Stimulated activated CD8-positive, alpha-beta memory T cell treated with anti-CD3 and anti-CD28 coated beads, Interleukin-7, amount 100 ng/mL, for 48 hours (primary cell): ENCODE data around the gene ADNP2.

Source experiments
- DNase-seq, 2 donors: peaks; one replicate each; pipeline ENCODE4 v3.0.0-alpha.2; 2020; ENCODE audit warnings: low read depth in 1 of 2; ENCODE audit errors: extremely low read depth in 1 of 2

Gene ADNP2

DNA sequence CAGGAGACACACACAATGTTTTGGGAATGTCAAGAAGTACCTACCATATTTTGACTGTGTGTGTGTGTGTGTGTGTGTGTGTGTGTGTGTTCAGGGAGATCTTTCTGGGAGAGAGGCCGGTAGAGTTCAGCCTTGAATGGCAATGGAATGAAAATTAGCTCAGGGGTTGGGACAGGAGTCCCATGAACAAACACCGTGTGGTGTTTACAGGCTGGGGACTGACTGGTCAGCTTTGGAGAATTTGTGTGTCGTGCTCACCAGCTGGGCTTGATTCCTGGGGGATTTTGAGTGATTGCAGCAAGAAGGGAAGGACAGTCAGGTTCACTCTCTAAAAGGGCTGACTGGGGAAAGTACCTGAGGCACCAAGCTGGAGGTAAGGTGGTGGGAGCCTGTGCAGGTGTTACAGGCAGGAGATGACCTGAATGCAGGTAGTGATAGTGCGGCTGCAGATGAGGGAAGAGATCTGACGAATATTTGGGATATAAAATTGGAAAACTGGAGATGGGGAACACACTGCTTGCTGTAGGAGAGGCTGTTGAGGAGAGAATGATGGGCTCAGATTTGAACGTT lies 2.5 kb upstream of the ADNP2 start:
- DNase-seq = no peak

DNA sequence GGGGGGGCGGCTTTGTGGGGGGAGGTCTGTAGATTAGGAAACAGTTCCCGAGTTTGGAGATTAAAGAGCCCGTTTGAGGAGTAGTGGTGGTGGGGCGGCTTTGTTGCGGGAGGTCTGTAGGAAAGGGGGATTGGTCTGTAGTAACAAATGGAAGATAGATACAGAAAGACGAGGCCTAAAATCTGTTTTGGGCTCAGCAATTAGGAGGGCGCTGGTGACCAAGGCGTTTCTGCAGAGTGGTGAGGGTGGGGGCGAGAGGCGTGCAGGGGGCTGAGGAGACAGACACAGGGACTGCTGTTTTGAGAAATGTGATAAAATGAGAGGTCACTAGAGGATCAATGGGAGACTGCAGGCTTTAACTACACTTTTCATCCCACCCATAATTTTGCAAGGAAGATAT lies 1.6 kb upstream of the ADNP2 start:
- no peak for DNase-seq

DNA sequence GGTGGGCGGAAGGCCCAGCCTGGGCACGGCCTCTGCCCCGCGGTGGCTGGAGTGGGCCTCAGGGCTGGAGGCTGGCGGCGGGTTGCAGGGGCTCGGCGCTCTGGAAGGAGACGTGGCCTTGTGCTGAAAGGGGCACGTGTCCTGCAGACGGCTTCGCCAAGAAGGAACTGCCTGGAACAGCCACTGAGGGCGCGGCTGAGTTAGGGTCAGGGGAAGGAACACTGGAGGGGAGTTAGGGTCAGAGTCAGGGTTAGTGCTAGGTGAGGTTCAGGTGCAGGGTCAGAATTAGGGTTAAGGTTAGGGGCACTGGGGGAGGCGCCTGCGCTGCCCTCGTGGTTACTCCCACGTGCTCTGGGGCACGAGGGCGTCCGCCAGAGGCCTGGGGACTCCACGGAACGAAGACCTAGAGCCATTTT lies 933 bp upstream of the ADNP2 start:
- DNase-seq = no peak

DNA sequence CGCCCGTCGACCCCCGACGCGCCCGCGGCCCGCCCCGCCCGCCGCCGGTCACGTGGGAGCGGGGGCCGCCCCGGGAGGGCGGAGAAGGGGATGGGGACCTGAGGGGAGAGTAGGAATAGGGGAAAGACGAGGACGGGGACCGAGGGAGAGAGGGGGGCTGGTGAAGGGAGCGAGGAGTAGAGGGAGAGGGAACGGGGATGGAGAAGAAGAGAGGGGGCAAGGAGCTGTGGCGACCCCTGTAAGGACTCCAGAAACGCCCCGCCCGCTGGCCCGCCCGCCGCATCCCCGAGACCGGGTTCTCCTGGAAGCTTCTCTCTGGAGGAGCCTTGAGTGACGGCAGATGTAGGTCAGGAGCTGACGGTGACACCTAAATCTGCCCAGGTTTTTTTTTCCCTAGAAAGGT lies 615 bp downstream of the ADNP2 start:
- DNase-seq = peak in 1 of 2 donors; percentile 17

DNA sequence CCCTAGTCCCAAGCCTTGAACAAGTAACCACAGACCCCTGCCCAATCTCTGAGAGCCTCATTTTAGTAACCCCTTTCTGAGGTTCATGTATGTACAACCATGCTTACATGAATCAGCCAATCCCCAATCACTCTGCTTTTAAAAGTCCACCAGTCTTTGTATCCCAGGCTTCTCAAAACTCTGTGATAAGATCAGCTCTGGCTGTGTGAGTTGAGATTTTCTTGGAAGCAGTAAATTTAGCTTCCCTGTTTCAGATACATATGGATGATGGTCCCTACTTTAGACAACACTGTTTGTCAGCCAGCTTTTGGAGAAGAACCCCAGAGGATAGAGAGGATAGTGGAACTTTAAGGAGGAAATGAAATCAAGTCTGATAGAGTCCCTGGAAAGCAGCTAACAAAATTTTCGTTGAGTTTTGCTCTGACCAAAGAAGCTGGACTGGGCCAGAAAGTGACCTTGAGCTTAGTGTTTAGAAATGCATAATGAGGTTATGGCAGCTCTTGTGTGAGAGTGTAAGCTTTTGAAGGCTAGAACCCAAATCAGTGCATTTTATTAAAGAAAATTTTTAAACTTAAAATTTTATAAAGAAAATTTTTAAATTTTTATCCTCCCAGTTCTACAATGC lies 3.7 kb downstream of the ADNP2 start:
- DNase-seq = no peak

DNA sequence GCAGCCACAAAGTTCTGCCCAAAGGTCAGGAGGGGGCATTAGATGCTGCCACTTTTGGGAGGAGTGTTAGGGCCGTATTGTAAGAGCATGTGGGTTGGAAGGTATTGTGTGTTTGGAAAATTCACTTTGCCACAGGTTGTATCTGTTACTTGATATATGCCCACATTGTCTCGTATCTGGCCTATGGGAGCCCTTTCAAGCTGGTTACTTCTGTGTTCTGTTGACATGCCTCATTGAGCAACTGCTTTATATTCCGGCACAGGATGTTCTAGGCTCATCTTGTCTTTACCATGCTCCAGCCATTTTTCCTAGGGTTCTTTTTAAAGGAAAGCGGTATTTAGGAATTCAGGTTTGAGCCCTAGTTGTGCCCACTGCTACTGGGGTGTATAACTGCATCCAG lies 6.0 kb downstream of the ADNP2 start:
- DNase-seq = no peak

DNA sequence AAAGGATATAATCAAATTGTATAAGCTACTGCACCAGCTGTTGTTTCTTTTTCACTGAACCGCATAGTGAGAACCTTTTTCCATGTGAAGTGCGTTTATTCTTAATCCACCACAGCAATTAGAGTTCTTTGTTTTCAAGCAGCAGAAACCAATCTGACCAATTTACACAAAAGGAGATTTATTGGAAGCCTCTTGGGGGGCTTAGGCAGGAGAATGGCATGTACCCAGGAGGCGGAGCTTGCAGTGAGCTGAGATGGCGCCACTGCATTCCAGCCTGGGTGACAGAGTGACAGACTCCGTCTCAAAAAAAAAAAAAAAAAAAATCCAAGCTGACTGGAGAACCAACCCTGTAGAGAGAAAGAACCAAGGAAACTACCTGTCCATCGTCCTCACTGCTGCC lies 10.0 kb downstream of the ADNP2 start:
- DNase-seq = no peak

DNA sequence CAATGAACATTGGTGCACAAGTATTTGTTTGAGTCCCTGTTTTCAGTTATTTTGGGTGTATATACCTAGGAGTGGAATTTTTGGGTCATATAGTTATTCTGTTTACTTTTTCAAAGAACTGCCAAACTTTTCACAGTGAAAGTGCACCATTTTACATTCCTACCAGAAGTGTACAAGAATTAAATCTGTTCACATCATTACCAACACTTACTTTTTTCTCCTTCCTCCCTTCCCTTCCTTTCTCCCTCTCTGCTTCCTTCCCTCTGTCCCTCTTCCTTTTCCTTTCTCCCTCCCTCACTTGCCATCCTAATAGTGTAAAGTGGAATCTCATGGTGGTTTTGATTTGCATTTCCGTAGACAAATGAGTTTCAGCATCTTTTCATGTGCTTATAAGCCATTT lies 11.9 kb downstream of the ADNP2 start:
- no peak for DNase-seq

DNA sequence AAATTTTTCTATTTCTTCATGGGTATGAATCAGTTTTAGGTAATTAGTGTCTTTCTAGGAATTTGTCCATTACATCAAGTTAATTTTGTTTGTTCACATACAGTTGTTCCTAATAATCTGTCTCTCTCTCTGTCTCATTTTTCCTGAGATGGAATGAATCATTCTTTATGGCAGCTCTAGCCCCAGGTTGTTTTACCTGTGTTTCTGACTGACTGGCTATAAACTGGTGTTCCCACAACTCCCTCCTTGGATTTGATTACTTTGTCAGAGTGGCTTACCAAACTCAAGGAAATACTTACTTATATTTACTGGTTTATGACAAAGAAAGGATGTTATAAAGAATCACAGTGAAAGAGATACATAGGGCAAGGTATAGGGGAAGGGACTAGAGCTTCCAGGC lies 15.1 kb downstream of the ADNP2 start:
- DNase-seq = no peak

DNA sequence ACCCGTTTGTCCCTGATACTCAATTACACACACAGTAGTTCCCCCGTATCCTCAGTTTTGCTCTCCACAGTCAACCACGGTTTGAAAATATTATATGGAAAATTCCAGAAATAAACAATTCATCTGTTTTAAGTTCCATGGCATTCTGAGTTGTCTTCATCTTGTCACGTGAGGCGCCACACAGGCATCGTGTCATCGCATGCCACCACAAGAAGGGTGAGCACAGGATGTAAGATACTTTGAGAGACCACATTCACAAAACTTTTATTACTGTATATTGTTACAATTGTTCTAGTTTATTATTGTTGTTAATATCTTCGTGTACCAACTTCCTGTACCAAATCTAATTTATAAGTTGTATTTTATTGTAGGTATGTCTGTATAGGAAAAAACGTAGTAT lies 17.7 kb downstream of the ADNP2 start:
- no peak for DNase-seq

DNA sequence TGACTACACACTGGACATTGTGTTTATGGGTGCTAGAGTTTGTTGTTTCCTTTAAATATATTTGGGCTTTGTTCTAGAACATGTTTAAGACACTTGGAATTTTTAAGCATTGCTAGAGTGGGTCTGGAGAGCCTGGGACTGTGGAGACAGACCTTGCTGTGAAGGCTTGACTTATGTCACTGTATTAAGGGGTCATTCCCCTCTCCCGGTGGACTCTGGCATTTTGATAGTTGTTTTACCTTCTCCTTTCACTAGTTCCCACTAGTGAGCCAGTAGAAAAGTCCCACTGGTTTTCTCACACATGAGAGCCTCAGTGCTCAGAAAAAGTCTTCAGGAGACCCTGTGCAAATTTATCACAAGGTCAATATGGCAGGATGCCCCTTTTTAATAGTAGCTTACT lies 18.6 kb downstream of the ADNP2 start:
- DNase-seq = no peak

DNA sequence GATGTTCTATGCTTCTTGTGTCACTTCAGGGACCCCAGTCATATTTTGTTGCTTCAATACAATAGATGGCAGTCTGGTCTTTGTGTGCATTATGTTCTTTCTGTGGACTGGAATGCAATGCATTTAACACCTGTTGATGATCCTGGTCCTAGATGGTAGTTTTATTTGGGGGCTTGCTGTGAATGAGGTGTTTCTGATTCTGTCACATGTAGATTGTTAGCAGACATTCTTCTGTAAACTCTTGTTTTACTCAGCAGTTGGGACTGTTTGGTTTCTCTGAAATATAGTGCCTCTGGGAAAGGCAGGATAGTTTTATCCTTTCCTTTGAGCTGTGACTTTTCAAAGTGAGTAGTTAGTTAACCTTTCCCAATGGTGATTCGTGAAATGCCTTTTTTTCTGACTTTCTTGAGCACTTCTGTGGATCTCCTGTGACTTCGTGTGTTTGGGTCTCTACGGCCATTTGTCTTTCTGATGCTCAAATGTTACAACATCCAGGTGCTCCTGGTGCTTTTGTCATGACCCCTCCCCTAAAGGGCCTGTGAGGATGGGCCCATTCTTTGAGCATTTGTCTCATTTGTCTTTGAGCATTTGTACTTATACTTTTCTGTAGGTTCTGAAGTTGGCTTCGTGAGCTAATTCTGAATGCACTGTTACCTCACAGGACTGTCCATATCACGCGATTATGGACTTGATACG lies 20.8 kb downstream of the ADNP2 start:
- DNase-seq = no peak

DNA sequence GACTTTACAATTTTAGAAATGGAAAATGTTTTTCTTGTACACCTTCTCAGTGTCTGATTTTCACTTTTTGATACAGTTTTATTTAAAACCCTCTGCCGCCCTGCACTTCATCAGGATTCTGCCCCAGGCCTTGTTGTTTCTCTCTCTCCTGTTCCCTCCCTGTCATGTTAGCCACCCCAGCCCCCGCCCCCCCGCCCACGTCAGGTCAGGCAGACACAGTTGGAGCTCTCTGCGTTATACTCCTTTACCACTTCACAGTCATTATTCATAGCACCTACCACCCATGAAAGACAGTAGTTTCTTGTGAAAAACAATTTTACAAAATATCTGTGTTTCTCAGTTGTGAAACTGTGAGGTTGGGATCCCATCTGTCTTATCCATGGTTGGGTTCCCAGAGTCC lies 21.5 kb downstream of the ADNP2 start:
- DNase-seq = no peak

DNA sequence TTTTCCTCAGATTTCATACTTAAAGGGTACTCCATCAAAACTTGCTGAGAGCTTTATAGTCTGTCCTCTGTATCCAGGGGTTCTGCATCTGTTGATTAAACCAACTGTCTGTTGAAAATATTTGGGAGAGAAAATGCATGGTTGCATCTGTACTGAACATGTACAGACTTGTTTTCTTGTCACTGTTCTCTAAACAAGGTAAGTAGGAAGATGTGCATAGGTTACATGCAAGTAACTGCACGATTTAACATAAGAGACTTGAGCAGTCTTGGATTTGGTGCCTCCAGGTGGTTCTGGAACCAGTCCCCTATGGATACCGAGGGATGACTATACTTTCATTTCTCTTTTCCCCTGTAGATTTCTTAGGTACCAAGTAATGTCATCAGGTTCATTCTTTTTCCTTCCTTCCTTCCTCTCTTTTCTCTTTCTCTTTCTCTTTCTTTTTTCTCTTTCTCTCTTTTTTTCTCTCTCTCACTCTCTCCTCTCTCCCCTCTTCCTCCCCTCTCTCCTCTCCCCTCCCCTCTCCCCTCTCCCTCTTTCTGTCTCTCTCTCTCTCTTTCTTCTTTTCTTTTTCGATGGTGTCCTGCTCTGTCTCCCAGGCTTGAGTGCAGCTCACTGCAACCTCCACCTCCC lies 23.2 kb downstream of the ADNP2 start:
- no peak for DNase-seq

DNA sequence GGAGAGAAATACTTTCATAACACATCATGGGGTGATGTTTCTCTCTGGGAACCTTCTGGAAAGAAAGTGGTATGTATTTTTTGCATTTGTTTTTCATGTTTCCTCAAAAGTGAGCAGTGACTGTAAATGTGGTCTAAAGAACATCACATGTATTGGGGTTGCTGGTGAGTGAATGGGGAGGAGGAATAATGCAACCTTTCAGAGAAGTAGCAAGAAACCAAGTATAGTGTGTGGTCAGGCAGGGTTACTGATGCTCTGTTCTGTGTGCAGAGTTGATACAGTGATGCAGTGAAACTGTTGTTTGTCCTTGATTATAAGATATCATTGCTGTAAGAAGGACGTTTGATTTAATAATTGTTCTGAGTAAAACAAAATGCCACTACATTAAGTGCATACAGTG lies 24.1 kb downstream of the ADNP2 start:
- no peak for DNase-seq

DNA sequence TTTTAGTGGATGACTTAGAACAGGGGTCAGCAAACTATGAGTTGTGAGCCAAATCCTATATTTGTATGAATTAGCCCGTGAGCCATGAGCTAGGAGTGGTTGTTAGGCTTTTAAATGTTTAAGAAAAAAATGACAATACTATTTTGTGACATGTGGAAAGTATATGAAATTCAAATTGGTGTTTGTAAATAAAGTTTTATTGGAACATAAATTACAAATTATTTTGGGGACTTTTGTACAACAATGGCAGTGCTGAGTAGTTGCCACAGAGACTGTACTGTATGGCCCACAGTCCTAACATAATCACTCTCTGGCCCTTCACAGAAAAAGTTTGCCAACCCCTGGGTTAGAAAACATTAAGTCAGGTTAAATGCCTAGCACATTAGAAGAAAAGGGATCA lies 26.1 kb downstream of the ADNP2 start:
- DNase-seq = no peak

DNA sequence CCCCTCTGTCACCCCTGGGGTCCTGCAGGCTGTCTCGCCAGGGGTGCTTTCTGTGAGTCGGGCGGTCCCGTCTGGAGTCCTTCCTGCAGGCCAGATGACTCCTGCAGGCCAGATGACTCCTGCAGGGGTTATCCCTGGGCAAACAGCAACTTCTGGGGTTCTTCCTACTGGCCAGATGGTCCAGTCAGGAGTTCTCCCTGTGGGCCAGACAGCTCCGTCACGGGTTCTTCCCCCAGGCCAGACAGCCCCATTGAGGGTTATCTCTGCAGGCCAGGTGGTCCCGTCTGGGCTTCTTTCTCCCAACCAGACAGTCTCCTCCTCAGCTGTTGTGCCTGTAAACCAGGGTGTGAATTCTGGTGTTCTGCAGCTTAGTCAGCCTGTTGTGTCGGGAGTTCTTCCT lies 27.6 kb downstream of the ADNP2 start:
- no peak for DNase-seq

DNA sequence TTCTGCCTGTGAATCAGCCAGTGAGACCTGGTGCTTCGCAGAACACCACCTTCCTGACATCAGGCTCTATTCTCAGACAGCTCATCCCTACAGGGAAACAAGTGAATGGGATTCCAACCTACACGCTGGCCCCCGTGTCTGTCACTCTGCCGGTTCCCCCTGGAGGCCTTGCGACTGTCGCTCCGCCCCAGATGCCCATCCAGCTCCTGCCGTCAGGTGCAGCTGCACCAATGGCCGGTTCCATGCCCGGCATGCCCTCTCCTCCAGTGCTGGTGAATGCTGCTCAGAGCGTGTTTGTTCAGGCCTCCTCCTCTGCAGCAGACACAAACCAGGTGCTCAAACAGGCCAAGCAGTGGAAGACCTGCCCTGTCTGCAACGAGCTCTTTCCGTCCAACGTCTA lies 28.1 kb downstream of the ADNP2 start:
- DNase-seq = no peak

DNA sequence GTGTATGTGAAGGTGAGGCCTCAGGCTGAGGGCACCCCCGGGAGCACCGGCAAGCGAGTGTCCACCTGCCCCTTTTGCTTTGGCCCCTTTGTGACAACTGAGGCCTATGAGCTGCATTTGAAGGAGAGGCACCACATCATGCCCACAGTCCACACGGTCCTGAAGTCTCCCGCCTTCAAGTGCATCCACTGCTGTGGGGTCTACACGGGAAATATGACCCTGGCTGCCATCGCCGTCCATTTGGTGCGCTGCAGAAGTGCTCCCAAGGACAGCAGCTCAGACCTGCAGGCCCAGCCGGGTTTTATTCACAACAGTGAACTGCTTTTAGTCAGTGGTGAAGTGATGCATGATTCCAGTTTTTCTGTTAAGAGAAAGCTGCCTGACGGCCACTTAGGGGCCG lies 28.9 kb downstream of the ADNP2 start:
- no peak for DNase-seq

DNA sequence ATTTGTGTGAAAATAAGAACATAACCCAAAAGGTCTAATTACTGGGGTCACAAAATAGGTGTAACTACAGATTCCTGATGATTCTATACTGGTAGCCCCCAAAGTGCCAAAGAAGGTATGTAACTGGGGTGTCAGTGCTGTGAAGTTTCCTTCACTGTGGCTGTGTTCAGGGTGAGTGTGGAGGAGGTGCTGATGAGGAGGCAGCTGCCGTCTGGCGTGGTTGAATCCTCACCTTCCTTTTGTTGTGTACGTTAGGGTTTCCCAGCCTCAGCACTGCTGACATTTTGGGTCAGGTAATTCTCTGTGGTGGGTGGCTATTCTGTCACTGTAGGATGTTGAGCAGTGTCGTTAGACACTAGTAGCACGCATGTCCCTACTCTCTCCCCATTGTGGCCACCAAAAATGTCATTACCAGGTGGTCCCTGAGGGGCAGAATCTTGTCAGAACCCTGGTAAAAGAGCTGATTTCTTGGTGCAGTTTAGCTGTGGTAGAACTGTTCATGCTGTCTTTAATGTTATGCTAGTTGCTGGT lies 31.5 kb downstream of the ADNP2 start:
- no peak for DNase-seq

DNA sequence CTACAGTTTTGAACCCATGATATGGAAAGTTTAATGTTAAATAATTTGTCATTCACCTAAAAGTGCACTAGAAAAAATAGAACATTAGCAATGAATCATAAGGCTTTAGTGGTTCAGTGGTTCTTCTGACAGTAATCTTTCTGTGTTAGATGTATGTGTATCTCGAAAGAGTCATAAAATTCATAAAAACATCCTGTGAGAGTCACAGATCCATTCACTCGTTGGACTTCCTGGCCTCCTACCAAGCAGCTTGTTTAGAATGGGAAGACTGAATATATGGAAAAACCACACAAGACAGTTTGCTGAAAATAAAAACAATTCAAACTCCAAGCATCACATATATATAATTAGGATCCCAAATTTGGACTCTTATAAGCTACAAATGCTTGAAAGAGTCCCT lies 34.8 kb downstream of the ADNP2 start:
- no peak for DNase-seq
